ENCODE results near the gene ALDH4A1.

- no peak for TF ChIP-seq CTCF (IDR thresholded peaks at IDR 0.05)
- TF ChIP-seq POLR2A (IDR thresholded peaks at IDR 0.05) = peak; percentile 21
- peak in 2 of 3 donors; percentile 12 to 49 for TF ChIP-seq POLR2AphosphoS5 (IDR thresholded peaks at IDR 0.05)
These were observed 48.2 kb upstream of the ALDH4A1 start for GRCh38 chr1:18950401-18951026.
